ENCODE data around the gene ITSN1. TPM values are rescaled to one million over a fixed set of nuclear protein-coding genes. Genes with fewer than 3 reads are reported as not detected.
"Not testable (repeated sequence)": the region's sequence is repeated elsewhere in the genome, so short reads cannot be mapped to it uniquely, and the experiment has no call there.

ITSN1 gene
- 4.5 and 4.8 TPM in 2 replicates for total RNA-seq

DNA sequence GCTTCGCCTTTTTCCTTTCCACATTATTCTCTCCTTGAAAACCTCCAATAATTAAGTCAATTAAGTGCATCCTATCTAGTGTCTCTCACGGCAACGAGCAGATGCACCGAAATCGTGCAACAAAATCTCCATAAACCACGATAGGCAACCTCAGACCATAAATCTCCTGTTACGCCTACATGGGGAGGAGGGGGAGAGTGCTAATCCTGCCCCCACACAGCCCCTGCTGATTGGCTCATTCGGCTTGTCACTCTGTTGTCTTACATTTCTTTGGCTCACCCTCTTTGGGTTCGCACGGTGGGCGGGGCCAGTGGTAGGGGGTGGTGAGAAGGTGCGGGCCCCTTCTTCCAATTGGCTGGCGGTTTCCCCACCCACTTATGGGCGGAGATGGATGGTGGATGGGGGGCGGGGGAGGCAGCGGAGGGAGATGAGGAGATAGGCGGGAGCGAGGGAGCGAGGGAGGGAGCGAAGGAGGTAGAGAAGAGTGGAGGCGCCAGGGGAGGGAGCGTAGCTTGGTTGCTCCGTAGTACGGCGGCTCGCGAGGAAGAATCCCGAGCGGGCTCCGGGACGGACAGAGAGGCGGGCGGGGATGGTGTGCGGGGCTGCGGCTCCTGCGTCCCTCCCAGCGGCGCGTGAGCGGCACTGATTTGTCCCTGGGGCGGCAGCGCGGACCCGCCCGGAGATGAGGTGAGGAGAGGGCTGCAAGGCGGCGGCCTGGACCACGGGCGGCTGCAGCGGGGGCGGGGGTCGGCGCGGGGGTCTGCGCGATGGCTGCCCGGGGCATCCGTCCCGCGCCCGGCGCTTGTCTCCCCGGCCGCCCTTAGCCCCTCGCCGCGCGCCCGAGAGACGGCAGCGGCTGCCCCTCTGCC lies at the start of gene ITSN1:
TSS of gene ITSN1 (plus strand) at position 475 of the 869 bp plus-strand sequence. CDS start 76,328 bp downstream, outside the sequence.
- H3K4me3 Mint-ChIP-seq: peak within 1 kb of the TSS; percentile 88
- intact Hi-C loops (cut with micrococcal nuclease): loop anchor here (2.0 to 5.0 kb wide), 3 partner anchors 260 to 973 kb away; partner anchors contain the start of gene RCAN1
- peaks cover 15% of the 10 kb centered on the region for H3K4me1 Mint-ChIP-seq
- peaks cover 4% of the 10 kb centered on the region for H3K36me3 Mint-ChIP-seq (ENCODE audit: low read depth)
- H3K9me3 Mint-ChIP-seq: no peaks in the 10 kb centered on the region
- DNase-seq: peak; percentile 100
- H3K27ac Mint-ChIP-seq: peak within 1 kb of the TSS; percentile 94
- peaks cover 29% of the 10 kb centered on the region for H3K27me3 Mint-ChIP-seq

DNA sequence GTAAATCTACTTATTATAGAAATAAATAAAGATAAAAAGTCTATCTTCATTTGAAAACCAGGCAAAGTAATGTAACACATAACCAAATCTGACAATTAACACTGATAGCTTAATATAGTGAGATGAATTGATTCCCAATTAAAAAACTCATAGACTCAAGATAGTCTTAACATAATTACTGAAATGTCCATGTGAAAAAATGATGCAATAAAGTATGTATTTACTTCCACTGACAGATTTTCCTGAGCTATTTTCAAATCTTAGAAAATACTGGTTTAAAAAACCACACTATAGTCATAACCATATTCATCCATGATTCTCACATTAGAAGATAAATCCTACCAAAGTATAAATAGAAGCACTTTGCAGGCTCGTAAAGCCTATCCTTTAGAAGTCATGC lies 44.2 kb upstream of the ITSN1 start:
- peaks cover 29% of the 10 kb centered on the region for H3K36me3 Mint-ChIP-seq (ENCODE audit: low read depth)
- DNase-seq: no peak
- no peaks in the 10 kb centered on the region for H3K9me3 Mint-ChIP-seq
- intact Hi-C loops (cut with micrococcal nuclease): no loop called here
- no peaks in the 10 kb centered on the region for H3K4me1 Mint-ChIP-seq
- no peak overlapping the region for H3K4me3 Mint-ChIP-seq
- H3K27me3 Mint-ChIP-seq: no peaks in the 10 kb centered on the region
- no peak overlapping the region for H3K27ac Mint-ChIP-seq

- intact Hi-C loops (cut with micrococcal nuclease): no loop called here
- H3K27ac Mint-ChIP-seq: no peak overlapping the region
Measured at GRCh38 chr21:33608559-33608958, 33.7 kb upstream of the ITSN1 start.

GRCh38 chr21:33611006-33611744 lies 31.1 kb upstream of the ITSN1 start:
- no peaks in the 10 kb centered on the region for H3K27me3 Mint-ChIP-seq
- no peak for DNase-seq
- H3K4me1 Mint-ChIP-seq: no peaks in the 10 kb centered on the region
- no peaks in the 10 kb centered on the region for H3K9me3 Mint-ChIP-seq
- intact Hi-C loops (cut with micrococcal nuclease): no loop called here
- no peak overlapping the region for H3K27ac Mint-ChIP-seq
- H3K4me3 Mint-ChIP-seq: no peak overlapping the region
- peaks cover 13% of the 10 kb centered on the region for H3K36me3 Mint-ChIP-seq (ENCODE audit: low read depth)

More at GRCh38 chr21:33608559-33608958, 33.7 kb upstream of the ITSN1 start:
- DNase-seq: no peak
- H3K4me1 Mint-ChIP-seq: no peaks in the 10 kb centered on the region
- no peaks in the 10 kb centered on the region for H3K27me3 Mint-ChIP-seq
- peaks cover 10% of the 10 kb centered on the region for H3K36me3 Mint-ChIP-seq (ENCODE audit: low read depth)
- H3K4me3 Mint-ChIP-seq: no peak overlapping the region
- no peaks in the 10 kb centered on the region for H3K9me3 Mint-ChIP-seq

GRCh38 chr21:33617565-33617964 lies 24.7 kb upstream of the ITSN1 start:
- H3K27me3 Mint-ChIP-seq; intact Hi-C loops (cut with micrococcal nuclease); H3K27ac Mint-ChIP-seq; H3K4me1 Mint-ChIP-seq; H3K4me3 Mint-ChIP-seq; H3K9me3 Mint-ChIP-seq; DNase-seq: not testable (repeated sequence)
- peaks cover 31% of the 10 kb centered on the region for H3K36me3 Mint-ChIP-seq (ENCODE audit: low read depth)

- DNase-seq: no peak
- Mint-ChIP-seq H3K9me3 (no peaks in the 10 kb centered on the region), H3K27ac (no peak overlapping the region), H3K27me3 (no peaks in the 10 kb centered on the region), H3K36me3 (ENCODE audit: low read depth) (peaks cover 30% of the 10 kb centered on the region), H3K4me1 (no peaks in the 10 kb centered on the region), H3K4me3 (no peak overlapping the region)
- intact Hi-C loops (cut with micrococcal nuclease): no loop called here
Measured at GRCh38 chr21:33618407-33618806, 23.9 kb upstream of the ITSN1 start.

- intact Hi-C loops (cut with micrococcal nuclease): no loop called here
- DNase-seq: no peak
- Mint-ChIP-seq H3K4me1 (no peaks in the 10 kb centered on the region), H3K4me3 (no peak overlapping the region), H3K9me3 (no peaks in the 10 kb centered on the region), H3K27me3 (no peaks in the 10 kb centered on the region), H3K27ac (no peak overlapping the region), H3K36me3 (ENCODE audit: low read depth) (peaks cover 35% of the 10 kb centered on the region)
Measured at GRCh38 chr21:33619726-33620125, 22.6 kb upstream of the ITSN1 start.

GRCh38 chr21:33622253-33622652 lies 20.0 kb upstream of the ITSN1 start:
- Mint-ChIP-seq H3K4me3 (no peak overlapping the region), H3K27ac (no peak overlapping the region)
- intact Hi-C loops (cut with micrococcal nuclease): no loop called here

GRCh38 chr21:33626151-33626550 lies 16.1 kb upstream of the ITSN1 start:
- peaks cover 29% of the 10 kb centered on the region for H3K36me3 Mint-ChIP-seq (ENCODE audit: low read depth)
- DNase-seq; H3K27ac Mint-ChIP-seq; H3K9me3 Mint-ChIP-seq; H3K4me3 Mint-ChIP-seq; H3K27me3 Mint-ChIP-seq; intact Hi-C loops (cut with micrococcal nuclease); H3K4me1 Mint-ChIP-seq: not testable (repeated sequence)

More at GRCh38 chr21:33622253-33622652, 20.0 kb upstream of the ITSN1 start:
- no peaks in the 10 kb centered on the region for H3K9me3 Mint-ChIP-seq
- DNase-seq: no peak
- H3K36me3 Mint-ChIP-seq (ENCODE audit: low read depth): peaks cover 31% of the 10 kb centered on the region
- no peaks in the 10 kb centered on the region for H3K27me3 Mint-ChIP-seq
- no peaks in the 10 kb centered on the region for H3K4me1 Mint-ChIP-seq

DNA sequence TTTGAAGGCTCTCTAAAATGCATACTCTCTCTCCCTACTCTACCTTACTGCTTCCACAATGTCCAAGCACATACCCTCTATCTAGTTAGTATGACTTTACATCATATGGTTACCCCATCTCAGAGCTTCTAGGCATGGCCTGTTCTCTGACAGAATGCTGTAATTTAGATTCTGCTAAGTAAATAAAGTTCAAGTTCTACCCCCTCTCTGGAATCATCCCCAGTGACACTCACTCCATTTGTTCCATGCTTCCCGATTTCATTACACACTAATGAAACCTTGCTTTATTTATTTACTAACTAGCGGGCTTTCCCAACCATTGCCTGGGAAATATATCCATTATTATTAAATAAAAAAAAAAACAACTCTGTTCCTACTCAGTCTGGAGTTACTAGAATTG lies 8.0 kb upstream of the ITSN1 start:
- Mint-ChIP-seq H3K4me1 (peaks cover 9% of the 10 kb centered on the region), H3K9me3 (no peaks in the 10 kb centered on the region)
- intact Hi-C loops (cut with micrococcal nuclease): no loop called here

GRCh38 chr21:33640697-33641351 lies 1.5 kb upstream of the ITSN1 start:
- intact Hi-C loops (cut with micrococcal nuclease): loop anchor here (1.0 to 5.0 kb wide), 6 partner anchors 53 to 274 kb away; partner anchors contain the start of genes ATP5PO, DNAJC28, DONSON and SON
- DNase-seq: no peak
- H3K27ac Mint-ChIP-seq: peak overlapping the region; percentile 94

More for the DNA sequence above, 8.0 kb upstream of the ITSN1 start:
- H3K27me3 Mint-ChIP-seq: no peaks in the 10 kb centered on the region
- peaks cover 15% of the 10 kb centered on the region for H3K36me3 Mint-ChIP-seq (ENCODE audit: low read depth)
- no peak overlapping the region for H3K27ac Mint-ChIP-seq
- DNase-seq: no peak
- no peak overlapping the region for H3K4me3 Mint-ChIP-seq

DNA sequence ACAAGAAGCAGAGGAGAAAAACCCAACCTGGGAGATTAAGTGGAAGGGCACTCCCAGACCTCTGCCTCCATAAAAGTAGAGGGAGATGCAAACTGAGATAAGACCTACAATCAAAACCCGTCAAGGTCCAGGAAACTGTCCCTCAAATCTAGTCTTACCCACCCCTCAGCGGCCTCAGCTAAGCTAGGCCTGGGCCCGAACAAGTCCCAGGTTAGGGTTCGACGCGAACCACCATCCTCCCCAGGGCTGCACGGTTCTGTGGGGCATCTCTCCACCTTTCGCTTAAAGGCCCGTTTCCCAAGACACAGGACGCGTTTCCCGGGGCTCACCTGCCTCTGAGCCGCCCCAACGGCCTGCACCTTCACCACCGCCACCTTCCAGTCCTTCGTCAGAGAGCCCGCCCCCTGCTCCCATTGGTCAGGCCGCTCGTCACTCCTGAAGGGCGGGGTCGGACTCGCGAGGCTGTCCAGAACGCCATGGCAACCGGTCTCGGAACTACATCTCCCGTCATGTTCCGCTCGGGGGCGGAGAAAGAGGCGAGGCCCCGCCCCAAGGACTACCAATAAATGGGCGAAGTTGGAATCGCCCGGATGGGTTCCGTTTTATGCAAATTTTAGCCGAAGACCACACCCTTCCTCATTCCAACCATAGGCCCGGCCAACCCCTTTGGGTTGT lies 812 bp upstream of the ITSN1 start, which contains the start of gene CRYZL1:
TSS of gene CRYZL1 (minus strand) at position 390 of the 675 bp plus-strand sequence. CDS start 10,190 bp downstream, outside the sequence.
- Mint-ChIP-seq H3K4me1 (peaks cover 20% of the 10 kb centered on the region), H3K4me3 (peak within 1 kb of the TSS; percentile 88), H3K9me3 (no peaks in the 10 kb centered on the region), H3K27ac (peak within 1 kb of the TSS; percentile 94), H3K36me3 (ENCODE audit: low read depth) (peaks cover 6% of the 10 kb centered on the region), H3K27me3 (peaks cover 27% of the 10 kb centered on the region)
- peak; percentile 100 for DNase-seq
- intact Hi-C loops (cut with micrococcal nuclease): loop anchor here (1.0 to 5.0 kb wide), 8 partner anchors 53 to 973 kb away; partner anchors contain the start of genes ATP5PO, DNAJC28, DONSON and RCAN1

More at GRCh38 chr21:33640697-33641351, 1.5 kb upstream of the ITSN1 start:
- peaks cover 20% of the 10 kb centered on the region for H3K4me1 Mint-ChIP-seq
- H3K4me3 Mint-ChIP-seq: peak overlapping the region; percentile 88
- peaks cover 6% of the 10 kb centered on the region for H3K36me3 Mint-ChIP-seq (ENCODE audit: low read depth)
- H3K27me3 Mint-ChIP-seq: peaks cover 24% of the 10 kb centered on the region
- H3K9me3 Mint-ChIP-seq: no peaks in the 10 kb centered on the region

Measured in activated CD4-positive, alpha-beta T cell treated with anti-CD3 and anti-CD28 coated beads, Interleukin-2, amount 10 ng/mL, durations not matched to agents 24 days and 14 days (primary cell).